HG03045 (cell line): ENCODE measurements around the gene PCDHB2.
"Not testable (repeated sequence)": the region's sequence is repeated elsewhere in the genome, so short reads cannot be mapped to it uniquely, and the experiment has no call there.

ENCODE experiments used
- ATAC-seq: cut with Tn5 transposase; IDR thresholded peaks from one replicate; pipeline ENCODE4 v1.9.1; 2021; ENCODE audit warnings: mild to moderate bottlenecking, moderate library complexity; ENCODE audit not compliant: unreplicated experiment

The PCDHB2 gene

GRCh38 chr5:141135718-141136266 is 41.4 kb downstream of the PCDHB2 start:
- no peak for ATAC-seq

- ATAC-seq = not testable (repeated sequence)
Measured at GRCh38 chr5:141137346-141137745, 42.9 kb downstream of the PCDHB2 start.
